IMR-90 (cell line): Measurements from ENCODE around the gene ARHGAP28. TPM values are rescaled to one million over a fixed set of nuclear protein-coding genes. Genes with fewer than 3 reads are reported as not detected.

Experiments
- ATAC-seq: fragments of 200-7000 bp; cut with Tn5 transposase; 2 replicates; pipeline ENCODE4 v1.9.1; 2020; ENCODE audit warnings: low read depth, mild to moderate bottlenecking, moderate library complexity
- BruUV-seq: library from RNA; stranded (reverse); fragments of 400-500 nt; replicated peaks from 2 replicates; lab custom pipeline; 2021; lab: Mats Ljungman, UMichigan
- CTCF ChIA-PET: fragments of 300-600 bp; formaldehyde crosslinking; extraction: SDS; loops from one replicate; lab custom pipeline; 2021; ENCODE audit warnings: antibody characterized with exemption; lab: Yijun Ruan, JAX
- POLR2A ChIA-PET: fragments of 300-600 bp; sonication (Branson Sonifier 250); formaldehyde crosslinking; loops from one replicate; lab custom pipeline; 2022; ENCODE audit warnings: antibody characterized with exemption; ENCODE audit not compliant: unreplicated experiment; lab: Charles Lee
- DNase-seq: peaks from one replicate; pipeline ENCODE4 v3.0.0; 2013
- H2AFZ ChIP-seq: replicated peaks from 2 replicates; pipeline ENCODE3; 2013; ENCODE audit warnings: low read length, mild to moderate bottlenecking; ENCODE audit not compliant: poor library complexity
- H2AK5ac ChIP-seq: 2 replicates; pipeline ENCODE4 v1.6.1; 2013; ENCODE audit warnings: low read depth, low read length, inconsistent platforms
- H2AK9ac ChIP-seq: replicated peaks from 2 replicates; pipeline ENCODE3; 2013; ENCODE audit warnings: mild to moderate bottlenecking, low read depth, low read length, moderate library complexity; ENCODE audit not compliant: poor library complexity
- H2BK120ac ChIP-seq: 2 replicates; pipeline ENCODE4 v1.6.1; 2013; ENCODE audit warnings: low read depth, low read length, inconsistent platforms
- H2BK15ac ChIP-seq: 3 replicates; pipeline ENCODE4 v1.6.1; 2013; ENCODE audit warnings: low read depth, low read length, inconsistent platforms
- H2BK20ac ChIP-seq: 2 replicates; pipeline ENCODE4 v1.6.1; 2013; ENCODE audit warnings: low read depth, mild to moderate bottlenecking, inconsistent platforms, low read length, moderate library complexity
- H2BK5ac ChIP-seq: 2 replicates; pipeline ENCODE4 v1.6.1; 2013; ENCODE audit warnings: mild to moderate bottlenecking, low read depth, low read length, inconsistent platforms; ENCODE audit not compliant: poor library complexity, severe bottlenecking
- H3K14ac ChIP-seq: replicated peaks from 2 replicates; pipeline ENCODE4 v1.6.1; 2013; ENCODE audit warnings: low read depth, low read length, inconsistent platforms
- H3K18ac ChIP-seq: 2 replicates; pipeline ENCODE4 v1.6.1; 2013; ENCODE audit warnings: low read depth, low read length, control low read depth
- H3K23ac ChIP-seq: 2 replicates; pipeline ENCODE4 v1.6.1; 2013; ENCODE audit warnings: low read depth, low read length, inconsistent platforms
- H3K27ac ChIP-seq: 2 replicates; pipeline ENCODE4 v1.5.1; 2013; ENCODE audit warnings: mild to moderate bottlenecking, control low read depth, low read length; ENCODE audit not compliant: insufficient read depth
- H3K27me3 ChIP-seq: 2 replicates; pipeline ENCODE4 v1.6.1; 2013; ENCODE audit warnings: low read length; ENCODE audit not compliant: control insufficient read depth, insufficient read depth
- H3K36me3 ChIP-seq: 2 replicates; pipeline ENCODE4 v1.6.1; 2013; ENCODE audit warnings: low read length, mixed read lengths; ENCODE audit not compliant: control insufficient read depth, insufficient read depth
- H3K4ac ChIP-seq: 2 replicates; pipeline ENCODE4 v1.6.1; 2013; ENCODE audit warnings: low read depth, low read length, inconsistent platforms
- H3K4me1 ChIP-seq: 2 replicates; pipeline ENCODE4 v1.6.1; 2013; ENCODE audit warnings: low read length, mixed read lengths; ENCODE audit not compliant: control insufficient read depth, insufficient read depth
- H3K4me2 ChIP-seq: 2 replicates; pipeline ENCODE4 v1.6.1; 2013; ENCODE audit warnings: low read depth, mild to moderate bottlenecking, control low read depth, low read length, moderate library complexity
- H3K4me3 ChIP-seq: 2 replicates; pipeline ENCODE4 v1.5.1; 2013; ENCODE audit warnings: low read depth, mild to moderate bottlenecking, control low read depth, low read length, moderate library complexity; ENCODE audit not compliant: insufficient read depth
- H3K56ac ChIP-seq: 2 replicates; pipeline ENCODE4 v1.6.1; 2013; ENCODE audit warnings: low read length, inconsistent platforms; ENCODE audit not compliant: insufficient read depth; ENCODE audit errors: extremely low read depth
- H3K79me1 ChIP-seq, 2 experiments: 2 replicates each; pipeline ENCODE4 v1.6.1; 2013; ENCODE audit warnings: low read length in 2 of 2, inconsistent platforms in 1 of 2, low read depth in 1 of 2
- H3K9ac ChIP-seq: 2 replicates; pipeline ENCODE4 v1.6.1; 2013; ENCODE audit warnings: low read depth, low read length, control low read depth
- H3K9me1 ChIP-seq: 2 replicates; pipeline ENCODE4 v1.6.1; 2013; ENCODE audit warnings: low read length, inconsistent platforms; ENCODE audit not compliant: insufficient read depth
- H3K9me3 ChIP-seq: 2 replicates; pipeline ENCODE4 v1.6.1; 2013; ENCODE audit warnings: low read length; ENCODE audit not compliant: control insufficient read depth, insufficient read depth
- H4K20me1 ChIP-seq: 2 replicates; pipeline ENCODE4 v1.6.1; 2013; ENCODE audit warnings: low read length, inconsistent platforms; ENCODE audit not compliant: insufficient read depth
- H4K5ac ChIP-seq: 2 replicates; pipeline ENCODE4 v1.6.1; 2013; ENCODE audit warnings: mild to moderate bottlenecking, low read depth, low read length, control low read depth
- H4K8ac ChIP-seq, 2 experiments: 2 replicates each; pipeline ENCODE4 v1.6.1; 2013; ENCODE audit warnings: low read depth in 2 of 2, low read length in 2 of 2, control low read depth in 1 of 2, inconsistent platforms in 1 of 2
- H4K91ac ChIP-seq: 2 replicates; pipeline ENCODE4 v1.6.1; 2013; ENCODE audit warnings: low read depth, low read length, inconsistent platforms; ENCODE audit not compliant: insufficient read depth
- BHLHE40 ChIP-seq: fragments of 150-350 bp; IDR thresholded peaks from 2 replicates; pipeline ENCODE4 v1.6.1; 2016; ENCODE audit warnings: mild to moderate bottlenecking, low read depth, low read length
- CEBPB ChIP-seq: IDR thresholded peaks from 2 replicates; pipeline ENCODE4 v1.6.1; 2012; ENCODE audit warnings: low read depth, low read length, improper control_type of control experiment
- CHD1 ChIP-seq: IDR thresholded peaks from 2 replicates; pipeline ENCODE4 v1.6.1; 2012; ENCODE audit warnings: low read depth, low read length, improper control_type of control experiment
- CTCF ChIP-seq: conservative IDR thresholded peaks from 2 replicates; pipeline ENCODE4 v1.5.1; 2012; ENCODE audit warnings: mild to moderate bottlenecking, low read depth, low read length, improper control_type of control experiment
- ELK1 ChIP-seq: fragments of 150-350 bp; IDR thresholded peaks from 2 replicates; pipeline ENCODE4 v1.6.1; 2016; ENCODE audit warnings: low read depth, mild to moderate bottlenecking, low read length, moderate library complexity, borderline replicate concordance
- FOS ChIP-seq: fragments of 150-350 bp; IDR thresholded peaks from 2 replicates; pipeline ENCODE4 v1.6.1; 2016; ENCODE audit warnings: low read depth, low read length
- MAFK ChIP-seq: IDR thresholded peaks from 2 replicates; pipeline ENCODE4 v1.6.1; 2012; ENCODE audit warnings: low read depth, low read length, improper control_type of control experiment
- MAZ ChIP-seq: IDR thresholded peaks from 2 replicates; pipeline ENCODE4 v1.6.1; 2012; ENCODE audit warnings: low read depth, mild to moderate bottlenecking, low read length, improper control_type of control experiment, moderate library complexity, borderline replicate concordance
- MXI1 ChIP-seq: IDR thresholded peaks from 2 replicates; pipeline ENCODE4 v1.6.1; 2012; ENCODE audit warnings: low read depth, mild to moderate bottlenecking, low read length, moderate library complexity, borderline replicate concordance
- NFE2L2 ChIP-seq: fragments of 150-350 bp; IDR thresholded peaks from 2 replicates; pipeline ENCODE4 v1.6.1; 2016; ENCODE audit warnings: low read depth, mild to moderate bottlenecking, low read length
- POLR2A ChIP-seq: IDR thresholded peaks from 2 replicates; pipeline ENCODE4 v1.6.1; 2012; ENCODE audit warnings: mild to moderate bottlenecking, low read depth, low read length
- RAD21 ChIP-seq: IDR thresholded peaks from 2 replicates; pipeline ENCODE4 v1.6.1; 2012; ENCODE audit warnings: low read length, improper control_type of control experiment
- RCOR1 ChIP-seq: IDR thresholded peaks from 2 replicates; pipeline ENCODE4 v1.6.1; 2012; ENCODE audit warnings: mild to moderate bottlenecking, low read length, improper control_type of control experiment; ENCODE audit not compliant: insufficient replicate concordance
- RFX5 ChIP-seq: IDR thresholded peaks from 2 replicates; pipeline ENCODE4 v1.8.0; 2012; ENCODE audit warnings: low read depth, mild to moderate bottlenecking, low read length, moderate library complexity
- SMC3 ChIP-seq: fragments of 150-350 bp; IDR thresholded peaks from 2 replicates; pipeline ENCODE4 v1.6.1; 2016; ENCODE audit warnings: low read depth, mild to moderate bottlenecking, antibody characterized with exemption, low read length, moderate library complexity
- WGBS, 2 experiments: methylation state at CpG; one replicate each; pipeline versions ENCODE4 v1.1.5 to v1.1.7; 2013; ENCODE audit warnings: missing lambda C conversion rate in 2 of 2; ENCODE audit not compliant: insufficient read length in 1 of 2; ENCODE audit errors: extremely low coverage in 2 of 2; 5-methylcytosine and 5-hydroxymethylcytosine counted together
- dilution Hi-C: fragments of 300-500 bp; cut with HindIII; formaldehyde crosslinking; loops from one replicate; pipeline ENCODE4 v1.14.3; 2018; ENCODE audit warnings: low sequenced_read_pairs; ENCODE audit not compliant: unreplicated experiment
- in situ Hi-C: fragments of 300-500 bp; cut with MboI; formaldehyde crosslinking; loops from 3 replicates; pipeline ENCODE4 v1.14.3; 2019; ENCODE audit warnings: low sequenced_read_pairs, inconsistent platforms, mixed read lengths
- intact Hi-C: fragments of 100-400 bp; cut with micrococcal nuclease; formaldehyde crosslinking; loops from 2 replicates; pipeline ENCODE4 v1.10.0; 2022
- polyA plus RNA-seq, 3 experiments: library from polyadenylated mRNA; depleted of rRNA; stranded (reverse); fragments of >200 nt; gene quantifications; 2 replicates each; pipeline ENCODE4 v1.2.3, GENCODE V29; 2012; ENCODE audit warnings: low replicate concordance in 1 of 3
- total RNA-seq: library from RNA; depleted of rRNA; stranded (reverse); fragments of >200 nt; gene quantifications from 2 replicates; pipeline ENCODE4 v1.2.3, GENCODE V29; 2012
- TF ChIP-seq, protein P1 (sequence below): fragments of 150-350 bp; IDR thresholded peaks from 2 replicates; pipeline ENCODE4 v1.6.1; 2017; ENCODE audit warnings: mild to moderate bottlenecking, antibody characterized with exemption, low read length, low read depth

The ARHGAP28 gene
- total and polyA plus RNA-seq, 2 of the 4 experiments (the other 2 are of a cell fraction): 1.8 to 3.8 TPM

DNA sequence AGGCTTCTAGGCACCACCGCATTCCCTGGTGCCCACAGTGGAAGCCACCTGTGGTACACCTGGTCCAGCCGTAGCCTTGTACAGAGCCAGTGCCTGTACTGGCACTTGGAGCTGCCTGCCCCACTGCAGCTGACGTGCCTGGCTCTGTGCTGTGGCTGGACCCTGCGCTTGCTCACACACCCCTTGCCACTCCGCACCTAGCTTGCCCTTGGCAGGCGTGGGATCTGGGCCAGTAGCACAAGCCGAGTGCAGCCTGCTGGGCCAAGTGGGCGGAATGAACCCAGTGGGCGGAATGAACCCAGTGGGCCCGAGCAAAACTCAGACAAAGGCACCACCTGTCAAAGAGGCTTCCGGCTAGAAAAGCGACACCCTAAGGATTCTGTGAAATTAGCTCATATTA is 126.3 kb downstream of the ARHGAP28 start:
- Histone ChIP-seq H3K4ac (peak overlapping the region; percentile 58), H2BK5ac (no peak overlapping the region), H2AK9ac (no peak overlapping the region), H3K36me3 (peaks cover 40% of the 10 kb centered on the region), H2AFZ (no peak overlapping the region), H4K8ac (peak overlapping the region in 1 of 2 experiments; percentile 4; a peak in 1 of 4 replicates), H2BK120ac (peak overlapping the region; percentile 53), H3K9me3 (peaks cover 3% of the 10 kb centered on the region; the same call in 1 of the 2 replicates), H4K5ac (no peak overlapping the region; the same call in 1 of the 2 replicates), H2AK5ac (peak overlapping the region; percentile 51), H3K14ac (no peak overlapping the region), H3K27me3 (no peaks in the 10 kb centered on the region), H3K4me1 (peaks cover 7% of the 10 kb centered on the region), H2BK15ac (no peak overlapping the region), H3K27ac (peak overlapping the region; percentile 20; the same call in 1 of the 2 replicates), H3K4me3 (no peak overlapping the region), H3K18ac (peak overlapping the region; percentile 10; the same call in 1 of the 2 replicates), H4K20me1 (no peaks in the 10 kb centered on the region), H3K4me2 (no peak overlapping the region), H2BK20ac (0 out of 2 replicates have a peak overlapping the region, but pooled peaks have one; percentile 48), H3K56ac (no peak overlapping the region), H3K9ac (no peak overlapping the region), H3K23ac (no peak overlapping the region), H3K9me1 (0 out of 2 replicates have a peak, but pooled peaks cover 2% of the 10 kb centered on the region), H4K91ac (0 out of 2 replicates have a peak overlapping the region, but pooled peaks have one; percentile 11), H3K79me1 (no peaks in the 10 kb centered on the region)
- WGBS, 2 experiments: 40% methylated on average over 2 of the region's 12 CpGs; no CpG with 5 or more reads in 1 of the 2 experiments
- in situ Hi-C loops (no loop called here), dilution Hi-C loops (no loop called here), intact Hi-C loops (no loop called here)
- no peak for TF ChIP-seq MAFK
- TF ChIP-seq MAZ: no peak
- no peak for TF ChIP-seq CTCF
- TF ChIP-seq, protein P1, sequence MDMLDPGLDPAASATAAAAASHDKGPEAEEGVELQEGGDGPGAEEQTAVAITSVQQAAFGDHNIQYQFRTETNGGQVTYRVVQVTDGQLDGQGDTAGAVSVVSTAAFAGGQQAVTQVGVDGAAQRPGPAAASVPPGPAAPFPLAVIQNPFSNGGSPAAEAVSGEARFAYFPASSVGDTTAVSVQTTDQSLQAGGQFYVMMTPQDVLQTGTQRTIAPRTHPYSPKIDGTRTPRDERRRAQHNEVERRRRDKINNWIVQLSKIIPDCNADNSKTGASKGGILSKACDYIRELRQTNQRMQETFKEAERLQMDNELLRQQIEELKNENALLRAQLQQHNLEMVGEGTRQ: no peak
- no peak for TF ChIP-seq FOS
- no peak for TF ChIP-seq ELK1
- TF ChIP-seq NFE2L2: no peak
- TF ChIP-seq BHLHE40: no peak
- no peak for TF ChIP-seq RAD21
- no peak for TF ChIP-seq CEBPB
- no peak for TF ChIP-seq RFX5
- no peak for TF ChIP-seq POLR2A
- TF ChIP-seq SMC3: no peak
- no peak for TF ChIP-seq MXI1
- no peak for TF ChIP-seq RCOR1
- no peak for TF ChIP-seq CHD1
- CTCF ChIA-PET: no interaction called here
- POLR2A ChIA-PET: no interaction called here
- no TSS peak for BruUV-seq
- no peak for ATAC-seq
- no peak for DNase-seq
